Activated T-helper 9 cell treated with anti-CD3 and anti-CD28 coated beads, Interleukin-2, amount 50 U/mL, for 16 hours (primary cell): Measurements from ENCODE around the gene POLR2H.
A peak's percentile ranks its signal among the peaks of the same experiment; 100 is the strongest.

Source experiments
- DNase-seq: peaks from one replicate; pipeline ENCODE4 v3.0.0-alpha.2; 2020; ENCODE audit warnings: low read depth

The POLR2H gene

DNA sequence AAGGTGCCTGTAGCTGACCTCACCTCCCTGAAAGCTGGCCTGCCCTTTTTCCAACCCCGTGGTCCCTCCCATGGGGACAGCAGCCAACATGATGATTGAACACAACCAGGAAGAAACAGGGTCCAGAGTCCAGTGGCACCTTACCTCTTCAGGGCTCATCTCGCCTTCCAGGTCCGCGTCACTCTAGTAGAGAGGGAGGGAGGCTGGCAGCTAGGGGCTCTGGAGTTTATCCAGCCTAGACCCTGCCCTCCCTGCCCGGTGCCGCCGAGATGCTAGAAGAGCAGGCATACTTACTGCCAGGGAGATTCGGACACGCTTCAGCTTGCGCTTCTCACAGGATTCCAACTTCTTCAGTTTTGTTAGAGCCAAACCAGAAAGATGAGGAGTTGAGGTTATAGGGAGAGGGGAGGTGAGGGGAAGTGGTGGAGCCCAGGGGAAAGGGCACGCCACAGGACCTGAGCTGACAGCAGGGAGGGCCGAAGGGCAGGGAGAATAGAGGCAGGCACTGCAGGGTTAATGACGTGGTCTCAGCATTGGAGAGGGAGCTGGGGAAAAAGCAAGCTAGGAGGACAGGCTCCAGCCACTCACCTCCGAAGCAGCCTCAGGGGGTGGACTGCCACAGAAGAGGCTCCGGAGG lies 9.2 kb upstream of the POLR2H start:
- DNase-seq = no peak

DNA sequence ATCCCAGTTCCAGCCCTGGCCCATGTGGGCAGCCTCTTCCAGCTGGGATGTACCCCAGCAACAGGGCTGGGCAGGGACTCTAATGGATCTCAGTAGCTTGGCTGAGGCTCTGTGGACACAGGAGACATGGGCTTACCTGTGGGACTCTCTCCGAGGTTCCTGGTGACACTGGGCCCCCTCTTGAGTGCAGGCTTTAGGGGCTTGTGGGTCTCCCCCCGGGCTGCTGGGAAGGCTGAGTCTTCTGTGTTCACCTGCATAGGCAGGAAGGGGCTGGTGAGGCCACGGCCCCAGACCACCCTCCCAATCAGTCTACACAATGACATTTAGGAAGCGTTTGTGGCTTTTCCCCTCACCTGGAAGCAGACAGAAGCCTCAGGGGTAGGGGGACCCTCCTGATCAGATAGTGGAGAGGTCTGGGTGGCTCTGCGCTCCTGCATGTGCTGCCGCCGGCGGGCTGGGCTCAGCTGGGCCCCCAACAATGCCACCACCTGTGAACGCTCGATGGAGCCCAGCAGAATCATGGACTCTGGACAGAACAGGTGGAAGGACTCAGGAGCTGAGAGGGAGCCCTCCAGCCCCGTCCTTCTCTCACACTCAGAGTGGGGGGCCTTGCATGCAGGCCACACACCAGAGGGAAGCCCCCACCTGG lies 8.5 kb upstream of the POLR2H start:
- DNase-seq = no peak

- no peak for DNase-seq
Measured at GRCh38 chr3:184353546-184353941, 8.0 kb upstream of the POLR2H start.

- peak; percentile 53 for DNase-seq
Measured at GRCh38 chr3:184354121-184354728, 7.3 kb upstream of the POLR2H start.

DNA sequence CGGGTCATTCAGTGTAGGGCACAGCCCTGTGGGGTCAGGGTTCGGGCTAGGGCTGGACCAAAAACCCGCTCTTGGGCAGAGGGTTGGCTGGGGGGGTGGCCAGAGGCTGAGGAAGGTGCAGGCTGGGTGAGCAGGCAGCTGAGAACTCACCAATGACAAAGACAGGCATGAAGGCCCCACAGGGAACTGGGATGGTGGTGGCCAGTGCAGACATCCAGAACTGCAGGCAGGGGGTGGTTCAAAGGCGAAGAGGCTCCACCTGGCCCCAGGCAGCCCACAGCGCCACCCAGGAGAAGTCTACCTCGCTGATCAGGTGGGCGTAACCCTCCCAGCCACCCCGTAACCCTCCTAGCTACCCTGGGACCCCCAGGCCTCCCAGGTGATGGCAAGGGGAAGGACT lies 6.8 kb upstream of the POLR2H start:
- DNase-seq = no peak

DNA sequence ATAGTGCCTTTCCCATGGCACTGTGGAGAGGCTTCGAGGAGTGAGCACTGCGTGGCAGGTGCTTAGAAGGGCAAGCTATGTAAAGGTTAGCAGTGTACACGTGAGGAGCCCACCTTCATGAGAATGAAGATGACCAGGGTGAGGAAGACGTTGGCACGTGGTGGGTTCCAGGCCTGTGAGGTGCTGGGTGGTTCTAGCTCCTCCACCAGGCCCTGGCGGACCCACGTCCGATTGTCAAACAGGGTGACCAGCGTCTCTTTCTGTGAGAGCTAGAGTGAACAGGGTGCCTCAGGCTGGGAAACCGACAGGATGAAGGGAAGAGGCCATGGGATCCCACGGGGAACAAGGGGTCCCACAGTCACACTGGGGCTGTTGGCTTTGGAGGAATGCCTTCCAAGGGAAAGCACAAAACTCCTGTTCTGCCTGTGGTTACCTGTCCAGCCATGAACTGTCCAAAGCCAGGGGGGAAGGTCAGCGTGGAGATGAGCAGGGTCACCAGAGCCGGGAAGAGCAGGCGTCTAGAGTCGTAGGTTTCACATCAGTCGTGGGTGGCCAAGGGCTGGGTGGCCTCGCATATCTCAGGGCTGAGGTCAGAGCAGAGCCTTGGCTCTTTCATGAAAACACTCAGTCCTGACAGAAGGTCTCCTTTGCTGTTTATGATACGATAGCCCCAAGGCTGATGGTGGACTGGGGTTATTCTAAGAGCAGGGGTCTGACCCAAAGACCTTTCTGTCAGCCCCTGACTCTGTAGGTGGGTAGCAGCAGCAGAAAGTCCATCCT lies 6.1 kb upstream of the POLR2H start:
- no peak for DNase-seq

DNA sequence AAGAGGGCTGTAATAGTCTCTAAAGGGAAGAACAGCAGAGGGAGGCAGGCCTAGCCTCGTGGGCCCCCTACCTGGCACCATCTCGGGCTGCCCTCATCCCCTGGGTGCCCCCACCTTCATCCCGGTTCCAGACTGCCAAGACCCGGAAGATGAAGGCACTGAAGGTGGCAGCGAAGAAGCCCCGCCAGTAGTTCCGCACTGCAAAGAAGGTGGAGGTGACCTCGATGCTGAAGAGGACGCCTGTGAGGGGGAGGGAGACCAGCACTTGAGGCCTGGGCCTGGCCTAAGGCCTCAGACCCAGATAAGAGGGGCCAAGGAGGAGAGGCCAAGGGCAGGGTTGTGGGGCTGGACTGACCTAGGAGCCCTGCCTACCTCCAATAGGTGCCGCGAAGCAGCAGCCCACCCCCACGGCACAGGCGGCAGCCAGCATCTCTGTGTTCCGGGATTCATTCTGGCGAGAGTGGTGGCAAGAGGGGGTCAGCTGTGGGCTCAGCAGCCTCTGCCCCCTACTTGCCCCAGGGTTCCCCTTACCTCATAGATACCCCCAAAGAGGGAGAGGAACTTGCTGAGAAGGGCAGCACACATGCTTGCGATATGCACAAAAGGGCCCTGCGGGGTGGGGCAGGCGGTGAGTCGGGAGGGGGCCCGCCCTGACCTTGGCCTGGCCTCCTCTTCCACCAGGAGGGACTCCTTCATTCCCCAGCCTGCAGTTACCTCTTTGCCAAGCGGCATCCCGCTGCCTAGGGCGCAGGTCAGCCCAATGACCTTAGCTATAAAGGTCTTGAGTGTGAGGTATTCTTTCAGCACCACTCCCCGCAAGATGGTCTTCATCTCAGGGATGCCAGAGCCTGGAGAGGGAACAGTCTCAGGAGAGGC lies 4.0 kb upstream of the POLR2H start:
- no peak for DNase-seq

DNA sequence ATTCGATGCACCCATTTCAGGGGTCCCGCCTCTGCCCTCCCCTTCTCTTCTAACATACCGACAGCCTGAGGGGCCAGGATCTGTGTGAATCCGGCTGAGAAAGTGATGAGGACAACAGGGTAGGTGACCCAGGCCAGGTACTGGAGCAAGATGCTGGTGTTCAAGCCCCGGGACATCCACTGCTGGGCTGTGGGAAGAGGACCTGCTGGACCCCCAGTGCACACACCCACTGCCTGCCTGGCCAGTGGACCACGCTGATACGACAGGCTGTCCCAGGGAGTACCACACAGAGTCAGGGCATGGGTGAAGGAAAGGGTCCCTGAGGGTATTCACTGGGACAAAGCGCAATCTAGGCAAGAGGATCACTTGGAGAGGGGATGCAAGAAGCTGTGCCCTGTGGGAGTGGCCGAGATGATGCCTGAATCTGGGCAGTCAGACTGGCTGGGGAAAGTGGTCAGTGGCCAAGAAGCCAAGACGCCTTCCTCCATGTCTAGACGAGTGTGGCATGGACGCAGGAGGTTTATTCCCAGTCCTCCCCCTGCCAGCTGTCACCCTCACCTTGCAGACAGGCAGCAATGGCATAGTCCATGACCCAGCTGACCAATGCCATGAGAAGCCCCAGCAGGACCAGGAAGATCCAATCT lies 3.3 kb upstream of the POLR2H start:
- DNase-seq = no peak

- no peak for DNase-seq
Measured at GRCh38 chr3:184358921-184359350, 2.6 kb upstream of the POLR2H start.

- DNase-seq = no peak
Measured at GRCh38 chr3:184359610-184360009, 1.9 kb upstream of the POLR2H start.

GRCh38 chr3:184360070-184360928 lies 1.2 kb upstream of the POLR2H start:
- no peak for DNase-seq

DNA sequence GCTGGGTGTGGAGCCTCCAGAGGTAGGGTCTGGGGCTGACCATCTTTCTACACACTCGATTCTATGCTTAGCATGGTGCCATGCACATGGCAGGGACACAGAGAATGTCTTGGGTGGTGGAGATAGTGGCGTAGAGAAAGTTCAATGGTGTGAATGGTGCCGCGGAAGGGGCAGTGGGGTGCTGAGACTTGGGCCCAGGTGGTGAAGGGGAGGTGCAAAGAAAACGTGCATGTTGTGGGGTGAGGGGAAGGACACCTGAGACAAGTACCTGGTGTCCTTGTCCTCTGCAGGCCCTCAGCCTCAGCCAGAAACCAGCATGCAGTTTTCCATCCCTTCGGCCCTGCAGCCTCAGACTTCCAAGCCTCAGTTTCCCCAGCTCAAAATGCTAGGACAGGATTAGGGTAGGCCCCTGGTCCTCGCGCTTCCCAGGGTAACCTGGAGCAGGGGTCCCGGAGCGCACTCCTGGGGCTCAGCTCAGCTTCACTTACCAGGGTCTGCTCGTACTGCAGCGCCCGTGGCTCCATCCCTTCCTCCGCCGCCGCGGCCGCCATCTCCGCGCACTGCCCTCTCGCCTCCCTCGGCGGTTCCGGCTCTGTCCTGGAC lies 480 bp upstream of the POLR2H start:
- DNase-seq = no peak

- DNase-seq = no peak
Measured at GRCh38 chr3:184361932-184362667, 590 bp downstream of the POLR2H start.

DNA sequence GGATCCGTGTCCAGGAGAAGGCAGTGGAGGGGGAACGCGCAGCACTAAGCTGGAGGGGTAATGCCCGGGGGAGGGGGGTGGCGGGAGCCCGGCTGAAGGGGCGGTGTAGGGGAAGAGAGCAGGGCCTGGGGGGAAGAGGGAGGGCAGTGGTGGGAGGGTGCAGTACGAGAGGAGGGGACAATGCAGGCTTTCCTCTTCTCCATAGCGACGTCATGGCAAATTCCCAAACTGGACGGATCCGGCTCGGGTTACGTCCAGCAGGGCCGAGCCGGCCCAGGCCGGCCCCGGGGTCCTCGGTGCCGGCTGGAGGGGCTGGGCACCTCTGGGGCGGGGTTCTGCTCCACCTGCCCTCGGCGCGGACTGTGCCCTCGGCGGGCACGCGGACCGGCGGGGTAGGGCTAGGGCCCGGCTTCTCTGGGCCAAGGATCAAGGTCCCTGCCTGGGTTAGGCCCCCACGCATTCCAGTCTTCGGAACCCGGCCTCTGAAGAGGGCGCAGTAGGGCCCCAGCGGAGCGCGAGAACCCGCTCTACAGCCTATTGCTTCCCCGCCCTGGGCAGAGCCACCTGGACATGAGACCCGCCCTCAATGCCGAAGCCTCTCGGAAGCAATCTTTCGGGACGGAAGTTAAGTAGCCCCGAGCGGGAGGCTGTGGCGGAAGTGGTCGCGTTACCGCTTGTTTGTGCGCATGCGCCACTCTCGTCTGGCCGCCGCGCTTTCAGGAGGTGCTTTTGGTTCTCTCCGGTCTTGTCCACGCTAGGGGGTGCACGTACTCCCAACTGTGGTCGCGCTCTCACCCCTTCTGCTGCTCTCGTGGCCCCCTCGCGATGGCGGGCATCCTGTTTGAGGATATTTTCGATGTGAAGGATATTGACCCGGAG lies 1.4 kb downstream of the POLR2H start:
- peak; percentile 92 for DNase-seq

DNA sequence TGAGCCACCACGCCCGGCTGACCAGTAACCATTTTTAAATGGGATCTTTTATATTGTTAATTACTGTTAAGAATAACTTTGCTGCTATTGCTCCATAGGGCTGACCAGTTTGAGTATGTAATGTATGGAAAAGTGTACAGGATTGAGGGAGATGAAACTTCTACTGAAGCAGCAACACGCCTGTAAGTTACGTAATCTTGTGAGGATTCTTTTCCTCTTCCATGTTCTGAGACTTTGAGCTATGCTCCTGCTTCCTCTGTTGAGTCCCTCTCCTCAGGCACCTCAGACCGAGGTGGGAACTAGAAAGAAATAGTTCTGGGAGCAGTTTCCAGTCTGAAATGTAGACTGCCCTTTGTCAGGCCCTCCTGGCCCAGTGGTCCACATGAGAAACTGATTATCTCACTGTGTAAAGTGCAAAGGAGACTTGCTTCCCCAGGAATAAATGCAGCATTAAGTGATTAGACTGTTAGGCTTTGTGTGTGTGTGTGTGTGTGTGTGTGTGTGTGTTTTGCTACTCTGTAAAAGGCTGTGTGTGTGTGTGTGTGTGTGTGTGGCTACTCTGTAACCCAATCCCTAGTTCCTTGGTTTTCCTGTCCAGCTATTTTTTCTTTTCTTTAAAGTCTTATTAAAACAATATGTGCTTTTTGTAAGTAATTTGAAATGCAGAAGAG lies 5.2 kb downstream of the POLR2H start:
- DNase-seq = no peak

GRCh38 chr3:184368116-184368515 lies 6.6 kb downstream of the POLR2H start:
- no peak for DNase-seq

GRCh38 chr3:184368586-184369183 lies 7.2 kb downstream of the POLR2H start:
- no peak for DNase-seq
